ENCODE measurements around the gene TSPAN6. TPM values are rescaled to one million over a fixed set of nuclear protein-coding genes. Genes with fewer than 3 reads are reported as not detected.

TSPAN6 gene
- total RNA-seq, 1 donor, result 37.3 TPM

DNA sequence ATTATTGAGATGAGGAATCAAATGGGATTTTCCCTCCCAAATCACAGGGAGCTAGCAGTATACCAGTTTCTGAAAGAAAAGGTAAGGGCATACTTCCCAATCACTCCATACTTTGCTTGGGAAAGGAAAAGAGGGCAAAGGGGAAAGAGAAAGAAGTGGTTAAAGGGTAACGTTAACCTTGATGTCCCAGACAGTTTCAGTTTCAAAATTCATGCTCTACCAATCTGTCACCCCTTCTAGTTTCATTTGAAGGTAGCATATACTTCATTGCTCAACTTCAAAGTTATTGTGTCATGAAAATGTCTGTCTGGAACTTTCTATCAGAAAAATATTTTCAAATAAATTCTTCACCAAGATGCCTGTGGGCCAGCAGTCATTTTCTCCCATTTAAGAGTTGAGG is 35.8 kb downstream of the TSPAN6 start:
- no peaks in the 10 kb centered on the region for H3K36me3 ChIP-seq (ENCODE audit: insufficient read depth, low read length)
- no peak overlapping the region for H2AFZ ChIP-seq (ENCODE audit: low read length)
- H3K27me3 ChIP-seq (ENCODE audit: insufficient read depth, low read length), result peaks cover 13% of the 10 kb centered on the region
- TF ChIP-seq, protein P1, sequence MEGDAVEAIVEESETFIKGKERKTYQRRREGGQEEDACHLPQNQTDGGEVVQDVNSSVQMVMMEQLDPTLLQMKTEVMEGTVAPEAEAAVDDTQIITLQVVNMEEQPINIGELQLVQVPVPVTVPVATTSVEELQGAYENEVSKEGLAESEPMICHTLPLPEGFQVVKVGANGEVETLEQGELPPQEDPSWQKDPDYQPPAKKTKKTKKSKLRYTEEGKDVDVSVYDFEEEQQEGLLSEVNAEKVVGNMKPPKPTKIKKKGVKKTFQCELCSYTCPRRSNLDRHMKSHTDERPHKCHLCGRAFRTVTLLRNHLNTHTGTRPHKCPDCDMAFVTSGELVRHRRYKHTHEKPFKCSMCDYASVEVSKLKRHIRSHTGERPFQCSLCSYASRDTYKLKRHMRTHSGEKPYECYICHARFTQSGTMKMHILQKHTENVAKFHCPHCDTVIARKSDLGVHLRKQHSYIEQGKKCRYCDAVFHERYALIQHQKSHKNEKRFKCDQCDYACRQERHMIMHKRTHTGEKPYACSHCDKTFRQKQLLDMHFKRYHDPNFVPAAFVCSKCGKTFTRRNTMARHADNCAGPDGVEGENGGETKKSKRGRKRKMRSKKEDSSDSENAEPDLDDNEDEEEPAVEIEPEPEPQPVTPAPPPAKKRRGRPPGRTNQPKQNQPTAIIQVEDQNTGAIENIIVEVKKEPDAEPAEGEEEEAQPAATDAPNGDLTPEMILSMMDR (IDR thresholded peaks at IDR 0.05; ENCODE audit: extremely low read depth, low read depth, low read length), result no peak
- no peaks in the 10 kb centered on the region for H3K9me3 ChIP-seq (ENCODE audit: low read depth, low read length)
- no peaks in the 10 kb centered on the region for H3K4me1 ChIP-seq (ENCODE audit: insufficient read depth, low read length)
- DNase-seq (ENCODE audit: insufficient read length, low spot score, missing footprints), result no peak
- no peak overlapping the region for H3K4me3 ChIP-seq (ENCODE audit: insufficient read depth, low read length)
- no peak overlapping the region for H3K4me2 ChIP-seq (ENCODE audit: insufficient read depth, low read length)
- no peaks in the 10 kb centered on the region for H3K79me2 ChIP-seq (ENCODE audit: insufficient read depth, low read length)
- H3K27ac ChIP-seq (ENCODE audit: low read depth, low read length), result no peak overlapping the region
- H4K20me1 ChIP-seq (ENCODE audit: insufficient read depth, low read length), result no peaks in the 10 kb centered on the region

DNA sequence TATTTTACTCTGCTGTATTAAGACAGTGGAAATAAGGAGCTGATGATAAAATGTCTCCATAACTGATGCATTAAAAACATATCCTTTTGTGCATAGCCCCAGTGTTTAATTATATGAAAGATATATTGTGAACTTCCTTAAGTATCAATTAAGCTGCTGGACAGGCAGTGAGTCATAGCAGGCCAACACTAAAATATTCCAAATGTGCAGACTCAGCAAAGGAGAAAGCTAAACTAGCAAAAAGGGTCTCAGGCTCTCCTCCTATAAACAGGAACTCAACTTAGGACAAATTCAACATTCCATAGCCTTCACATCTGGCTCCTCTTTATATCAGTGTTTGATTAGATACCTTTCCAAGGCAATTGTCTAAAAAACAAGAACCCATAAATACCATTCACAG is 36.3 kb downstream of the TSPAN6 start:
- H3K4me3 ChIP-seq (ENCODE audit: insufficient read depth, low read length), result no peak overlapping the region
- H3K36me3 ChIP-seq (ENCODE audit: insufficient read depth, low read length), result no peaks in the 10 kb centered on the region
- TF ChIP-seq, protein P1 (IDR thresholded peaks at IDR 0.05; ENCODE audit: extremely low read depth, low read depth, low read length), result no peak
- H4K20me1 ChIP-seq (ENCODE audit: insufficient read depth, low read length), result no peaks in the 10 kb centered on the region
- H3K27ac ChIP-seq (ENCODE audit: low read depth, low read length), result no peak overlapping the region
- H2AFZ ChIP-seq (ENCODE audit: low read length), result no peak overlapping the region
- peaks cover 13% of the 10 kb centered on the region for H3K27me3 ChIP-seq (ENCODE audit: insufficient read depth, low read length)
- DNase-seq (ENCODE audit: insufficient read length, low spot score, missing footprints), result no peak
- no peaks in the 10 kb centered on the region for H3K79me2 ChIP-seq (ENCODE audit: insufficient read depth, low read length)
- no peak overlapping the region for H3K4me2 ChIP-seq (ENCODE audit: insufficient read depth, low read length)
- H3K9me3 ChIP-seq (ENCODE audit: low read depth, low read length), result no peaks in the 10 kb centered on the region
- H3K4me1 ChIP-seq (ENCODE audit: insufficient read depth, low read length), result no peaks in the 10 kb centered on the region

DNA sequence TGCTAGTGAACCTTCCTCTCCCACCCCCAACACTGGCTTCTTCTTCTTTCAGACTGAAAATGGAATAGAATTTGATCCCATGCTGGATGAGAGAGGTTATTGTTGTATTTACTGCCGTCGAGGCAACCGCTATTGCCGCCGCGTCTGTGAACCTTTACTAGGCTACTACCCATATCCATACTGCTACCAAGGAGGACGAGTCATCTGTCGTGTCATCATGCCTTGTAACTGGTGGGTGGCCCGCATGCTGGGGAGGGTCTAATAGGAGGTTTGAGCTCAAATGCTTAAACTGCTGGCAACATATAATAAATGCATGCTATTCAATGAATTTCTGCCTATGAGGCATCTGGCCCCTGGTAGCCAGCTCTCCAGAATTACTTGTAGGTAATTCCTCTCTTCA is 37.1 kb downstream of the TSPAN6 start:
- H3K27ac ChIP-seq (ENCODE audit: low read depth, low read length), result no peak overlapping the region
- H3K4me1 ChIP-seq (ENCODE audit: insufficient read depth, low read length), result no peaks in the 10 kb centered on the region
- TF ChIP-seq, protein P1 (IDR thresholded peaks at IDR 0.05; ENCODE audit: extremely low read depth, low read depth, low read length), result no peak
- H3K36me3 ChIP-seq (ENCODE audit: insufficient read depth, low read length), result no peaks in the 10 kb centered on the region
- no peak overlapping the region for H2AFZ ChIP-seq (ENCODE audit: low read length)
- H3K4me2 ChIP-seq (ENCODE audit: insufficient read depth, low read length), result no peak overlapping the region
- no peaks in the 10 kb centered on the region for H3K9me3 ChIP-seq (ENCODE audit: low read depth, low read length)
- H3K27me3 ChIP-seq (ENCODE audit: insufficient read depth, low read length), result peaks cover 11% of the 10 kb centered on the region
- H3K79me2 ChIP-seq (ENCODE audit: insufficient read depth, low read length), result no peaks in the 10 kb centered on the region
- H4K20me1 ChIP-seq (ENCODE audit: insufficient read depth, low read length), result no peaks in the 10 kb centered on the region
- no peak for DNase-seq (ENCODE audit: insufficient read length, low spot score, missing footprints)
- H3K4me3 ChIP-seq (ENCODE audit: insufficient read depth, low read length), result no peak overlapping the region

DNA sequence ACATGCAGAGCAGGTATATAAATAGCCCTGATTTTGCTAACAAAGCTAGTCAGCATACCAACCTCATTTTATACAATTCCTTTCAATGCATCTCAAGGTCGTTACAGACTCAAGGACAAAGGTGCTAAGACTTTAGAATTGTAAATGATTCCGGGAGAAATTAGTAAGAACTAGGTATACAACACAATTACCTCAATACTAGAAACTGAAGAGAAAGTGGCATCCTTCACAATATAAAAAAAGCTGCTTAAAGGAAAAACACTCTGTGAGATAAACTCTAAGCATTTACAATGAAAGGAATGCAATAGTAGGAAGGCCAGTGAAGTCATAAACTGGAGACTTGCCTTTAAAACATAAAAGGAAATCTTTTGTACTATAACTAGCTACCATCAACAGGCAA is 40.0 kb downstream of the TSPAN6 start:
- DNase-seq (ENCODE audit: insufficient read length, low spot score, missing footprints), result peak; percentile 13
- Histone ChIP-seq H3K36me3 (ENCODE audit: insufficient read depth, low read length) (no peaks in the 10 kb centered on the region), H3K4me3 (ENCODE audit: insufficient read depth, low read length) (no peak overlapping the region), H2AFZ (ENCODE audit: low read length) (no peak overlapping the region), H3K4me2 (ENCODE audit: insufficient read depth, low read length) (no peak overlapping the region), H3K27me3 (ENCODE audit: insufficient read depth, low read length) (peaks cover 8% of the 10 kb centered on the region), H3K4me1 (ENCODE audit: insufficient read depth, low read length) (no peaks in the 10 kb centered on the region), H3K27ac (ENCODE audit: low read depth, low read length) (no peak overlapping the region), H4K20me1 (ENCODE audit: insufficient read depth, low read length) (no peaks in the 10 kb centered on the region), H3K79me2 (ENCODE audit: insufficient read depth, low read length) (no peaks in the 10 kb centered on the region), H3K9me3 (ENCODE audit: low read depth, low read length) (no peaks in the 10 kb centered on the region)
- TF ChIP-seq, protein P1 (IDR thresholded peaks at IDR 0.05; ENCODE audit: extremely low read depth, low read depth, low read length), result no peak
